CD4-positive, alpha-beta T cell treated with Interleukin-15 for 1 hour (primary cell): ENCODE measurements around the gene WASHC1.
A peak's percentile ranks its signal among the peaks of the same experiment; 100 is the strongest.
"Not testable (repeated sequence)": the region's sequence is repeated elsewhere in the genome, so short reads cannot be mapped to it uniquely, and the experiment has no call there.

Source experiments
- DNase-seq: peaks from one replicate; pipeline ENCODE4 v3.0.0-alpha.2; 2020

Gene WASHC1, protein sequence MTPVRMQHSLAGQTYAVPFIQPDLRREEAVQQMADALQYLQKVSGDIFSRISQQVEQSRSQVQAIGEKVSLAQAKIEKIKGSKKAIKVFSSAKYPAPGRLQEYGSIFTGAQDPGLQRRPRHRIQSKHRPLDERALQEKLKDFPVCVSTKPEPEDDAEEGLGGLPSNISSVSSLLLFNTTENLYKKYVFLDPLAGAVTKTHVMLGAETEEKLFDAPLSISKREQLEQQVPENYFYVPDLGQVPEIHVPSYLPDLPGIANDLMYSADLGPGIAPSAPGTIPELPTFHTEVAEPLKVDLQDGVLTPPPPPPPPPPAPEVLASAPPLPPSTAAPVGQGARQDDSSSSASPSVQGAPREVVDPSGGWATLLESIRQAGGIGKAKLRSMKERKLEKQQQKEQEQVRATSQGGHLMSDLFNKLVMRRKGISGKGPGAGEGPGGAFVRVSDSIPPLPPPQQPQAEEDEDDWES

DNA sequence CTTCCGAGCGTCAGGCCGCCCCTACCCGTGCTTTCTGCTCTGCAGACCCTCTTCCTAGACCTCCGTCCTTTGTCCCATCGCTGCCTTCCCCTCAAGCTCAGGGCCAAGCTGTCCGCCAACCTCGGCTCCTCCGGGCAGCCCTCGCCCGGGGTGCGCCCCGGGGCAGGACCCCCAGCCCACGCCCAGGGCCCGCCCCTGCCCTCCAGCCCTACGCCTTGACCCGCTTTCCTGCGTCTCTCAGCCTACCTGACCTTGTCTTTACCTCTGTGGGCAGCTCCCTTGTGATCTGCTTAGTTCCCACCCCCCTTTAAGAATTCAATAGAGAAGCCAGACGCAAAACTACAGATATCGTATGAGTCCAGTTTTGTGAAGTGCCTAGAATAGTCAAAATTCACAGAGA lies at the start of gene WASHC1:
Gene WASHC1, minus strand, starts transcription at position 101 of the 400 bp plus-strand sequence. CDS start 4,457 bp downstream, outside the sequence.
- not testable (repeated sequence) for DNase-seq

DNA sequence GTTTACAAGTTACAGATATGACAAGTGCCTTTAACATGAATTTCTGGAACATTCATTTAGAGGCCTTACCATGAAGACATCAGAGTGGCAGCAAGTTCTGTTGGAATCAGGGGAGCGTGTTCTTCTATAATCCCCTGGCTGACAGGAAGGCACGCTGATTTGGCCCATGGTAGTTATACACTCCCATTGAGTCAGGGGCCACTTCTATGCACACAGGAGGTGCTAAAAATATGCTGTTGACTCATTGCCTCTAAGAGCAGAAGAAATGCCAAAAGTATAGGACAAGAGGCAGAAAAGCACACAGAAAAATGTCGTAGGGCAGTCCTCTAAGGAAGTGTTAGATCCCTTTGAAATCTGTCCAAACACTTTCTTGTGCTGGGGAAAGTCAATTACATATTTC lies 49.1 kb upstream of the WASHC1 start:
- not testable (repeated sequence) for DNase-seq

DNA sequence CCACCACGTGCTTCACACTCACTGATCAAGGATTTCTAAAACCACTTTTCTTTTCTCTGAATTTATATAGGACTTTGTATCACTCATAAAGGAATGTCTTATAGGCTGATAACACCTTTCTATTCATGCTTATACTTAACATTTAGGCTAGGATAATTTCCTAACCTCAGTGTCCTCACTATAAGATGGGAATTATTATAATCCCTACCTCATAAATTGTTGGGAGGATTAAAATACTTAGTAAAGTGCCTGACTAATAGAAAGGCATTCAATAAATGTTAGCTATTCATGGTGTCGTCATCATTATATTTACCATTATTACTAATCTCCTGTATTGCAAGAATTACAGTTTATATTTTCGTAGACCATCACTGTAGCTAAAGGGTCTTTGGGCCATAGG lies 47.1 kb upstream of the WASHC1 start:
- not testable (repeated sequence) for DNase-seq

DNA sequence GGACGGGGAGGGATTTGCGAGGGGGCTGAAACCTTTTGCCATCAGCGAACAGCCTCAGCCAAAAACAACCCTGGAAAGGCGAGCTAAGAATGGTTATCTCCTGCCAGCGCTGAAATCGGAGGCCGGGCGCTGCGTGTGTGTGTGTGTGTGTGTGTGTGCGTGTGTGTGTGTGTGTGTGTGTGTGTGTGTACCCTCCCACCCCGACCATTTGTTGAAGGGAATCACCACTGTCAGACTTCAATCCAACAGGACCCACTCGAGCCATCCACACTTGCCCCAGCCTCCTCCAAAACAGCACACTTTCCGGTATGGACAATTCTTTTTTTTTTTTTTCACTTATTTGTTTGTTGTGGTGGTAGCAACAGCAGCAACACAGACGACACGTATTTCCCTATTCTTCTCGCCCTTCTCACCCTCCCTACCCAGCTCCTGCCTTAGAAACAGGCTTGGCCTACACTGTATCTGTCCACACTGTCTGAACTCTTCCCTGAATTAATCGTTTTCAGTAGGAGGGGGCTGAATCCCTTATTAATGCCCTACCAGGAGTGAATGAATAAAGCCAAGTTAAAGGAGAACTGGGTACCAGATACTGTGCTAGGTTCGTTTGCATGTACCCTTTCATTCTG lies 44.8 kb upstream of the WASHC1 start:
- DNase-seq, result not testable (repeated sequence)

DNA sequence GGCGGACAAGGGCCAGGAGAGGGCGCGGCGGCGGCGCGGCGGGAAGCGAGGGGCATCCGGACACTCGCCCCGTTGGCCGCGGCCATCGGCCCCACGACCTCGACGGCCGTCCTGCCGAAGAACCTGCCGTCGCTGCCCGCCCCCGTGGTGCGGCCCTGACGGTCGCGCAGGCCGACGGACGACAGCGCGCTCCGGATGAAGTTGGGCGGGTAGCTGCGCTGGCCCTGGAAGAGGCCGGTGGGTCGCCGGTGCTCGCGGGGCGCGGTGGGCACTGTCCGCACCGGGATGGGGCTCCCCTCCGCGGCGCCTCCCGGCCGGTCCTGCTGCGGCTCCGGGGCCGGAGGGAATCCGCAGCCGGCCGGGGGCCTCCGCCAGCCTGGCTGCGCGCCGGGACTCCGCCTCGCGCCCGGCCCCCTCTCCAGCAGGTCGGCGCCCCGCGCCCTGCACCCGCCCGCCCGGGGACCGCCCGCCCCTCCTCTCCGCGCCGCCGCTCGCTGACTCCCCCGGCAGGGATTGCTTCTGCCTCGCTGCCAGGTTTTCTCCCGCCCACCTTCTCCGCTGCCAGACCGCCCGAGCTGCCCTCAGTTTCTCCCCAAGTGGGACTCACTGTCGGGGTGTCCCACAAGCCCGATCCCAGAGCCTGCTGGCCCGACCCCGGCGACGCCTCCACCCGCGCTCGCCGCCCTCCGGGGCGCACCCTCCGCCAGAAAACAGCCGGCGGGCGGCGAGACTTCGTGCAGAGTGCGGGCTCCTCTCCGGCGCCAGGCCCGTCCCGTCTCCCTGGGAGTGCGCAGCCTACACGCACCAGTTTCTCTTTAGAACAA lies 44.0 kb upstream of the WASHC1 start:
- DNase-seq, result not testable (repeated sequence)

DNA sequence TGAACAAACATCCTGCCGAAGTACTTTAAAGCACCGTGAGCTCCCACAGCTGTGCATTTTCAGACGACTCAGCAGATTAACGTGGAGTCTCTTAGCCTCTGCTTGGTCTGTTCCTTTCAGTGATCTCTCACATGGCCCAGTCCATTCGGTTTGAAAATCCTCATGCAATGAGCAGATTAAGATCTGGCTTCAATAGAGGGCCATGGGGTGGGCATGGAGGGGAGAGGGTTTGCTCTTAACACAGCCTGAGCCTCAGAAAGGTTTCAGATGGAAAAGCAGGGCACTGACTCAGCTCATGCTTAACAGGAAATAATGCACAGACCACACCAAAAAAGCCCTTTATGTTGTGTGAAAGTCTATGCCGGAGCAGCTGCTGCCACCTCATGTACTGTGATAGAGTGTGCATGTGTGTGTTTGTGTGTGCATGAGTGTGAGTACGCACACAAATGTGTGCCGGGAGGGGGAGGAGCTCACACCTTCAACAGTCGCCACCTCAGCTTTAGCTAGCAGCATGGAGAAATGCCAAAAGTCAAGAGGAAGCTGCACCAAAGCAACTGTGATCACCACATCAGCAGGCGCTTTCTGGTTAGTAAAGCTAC lies 33.9 kb upstream of the WASHC1 start:
- peak; percentile 68 for DNase-seq

DNA sequence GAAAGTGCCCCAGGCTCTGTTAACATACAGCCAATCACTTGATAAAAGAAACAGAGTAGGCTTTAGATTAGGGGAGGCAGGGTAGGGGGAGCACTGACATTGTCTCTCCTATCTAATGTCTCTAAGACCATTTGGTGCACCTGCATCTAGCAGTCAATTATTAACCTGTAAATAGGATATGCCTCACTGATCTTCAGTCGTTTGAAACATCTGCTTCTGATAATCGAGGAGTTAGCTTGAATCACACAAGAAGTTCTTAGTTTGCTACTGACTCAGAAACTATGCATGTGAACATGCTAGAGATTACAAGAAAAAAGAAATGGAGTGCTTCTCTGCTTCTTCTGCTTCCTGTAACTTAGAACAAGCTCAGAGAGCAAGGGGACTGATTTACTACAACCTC lies 23.4 kb upstream of the WASHC1 start:
- not testable (repeated sequence) for DNase-seq

DNA sequence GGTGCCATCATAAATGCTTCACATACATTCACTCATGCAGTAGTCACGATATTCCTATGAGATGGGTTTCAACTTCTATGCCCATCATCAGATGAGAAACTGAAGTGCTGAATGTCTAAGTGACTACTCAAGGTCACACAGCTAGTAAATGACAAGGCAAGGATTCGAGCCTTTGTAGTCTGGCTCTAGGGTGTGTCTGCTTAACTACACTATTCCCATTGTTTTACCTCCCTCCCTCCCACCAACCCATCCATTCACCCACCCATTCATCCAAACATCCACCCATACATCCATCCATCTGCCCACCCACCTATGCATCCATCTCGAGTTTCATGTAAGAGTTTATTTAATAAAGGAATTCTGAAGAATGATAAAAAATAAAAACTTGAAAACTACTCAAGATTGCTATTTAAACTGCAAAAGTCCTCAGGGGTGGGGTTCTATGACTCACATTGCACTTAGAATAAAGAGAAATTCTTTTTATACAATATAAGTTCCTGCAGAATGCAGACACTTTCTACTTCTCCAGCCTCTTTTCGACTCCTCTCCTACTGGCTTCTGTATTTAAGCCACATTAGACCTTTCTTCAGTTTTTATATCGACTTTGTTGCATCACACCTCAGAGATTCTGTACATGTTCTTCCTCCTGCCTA lies 19.1 kb upstream of the WASHC1 start:
- DNase-seq, result not testable (repeated sequence)

DNA sequence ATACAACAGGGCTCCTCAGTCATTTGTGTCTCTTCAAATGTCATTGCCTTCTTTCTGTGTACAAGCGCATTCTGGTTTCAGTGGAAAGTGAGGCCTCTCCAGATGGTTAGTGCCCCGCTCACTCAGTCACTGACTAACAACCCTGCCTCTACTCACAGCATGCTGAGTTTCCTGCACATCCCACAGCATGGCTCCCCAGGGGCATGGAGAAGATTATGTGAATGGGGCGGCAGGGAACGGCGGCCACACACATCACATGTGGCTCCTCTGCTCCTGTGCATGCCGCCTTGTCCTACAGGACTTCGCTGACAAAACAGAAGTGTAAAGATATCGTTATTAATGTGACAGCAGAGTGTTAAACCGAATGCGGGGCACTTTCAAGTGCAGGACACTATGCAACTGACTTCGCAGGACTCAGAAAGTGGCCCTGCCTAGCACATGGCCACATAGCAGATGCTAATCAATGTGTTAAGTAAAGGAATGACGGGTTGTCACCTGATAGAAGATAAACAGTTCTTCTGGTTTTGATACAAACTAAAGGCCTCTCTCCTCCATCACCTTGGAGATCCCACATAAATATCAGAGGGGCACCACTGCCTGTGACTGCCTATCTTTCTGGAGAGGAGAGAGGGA lies 17.5 kb upstream of the WASHC1 start:
- DNase-seq, result not testable (repeated sequence)

DNA sequence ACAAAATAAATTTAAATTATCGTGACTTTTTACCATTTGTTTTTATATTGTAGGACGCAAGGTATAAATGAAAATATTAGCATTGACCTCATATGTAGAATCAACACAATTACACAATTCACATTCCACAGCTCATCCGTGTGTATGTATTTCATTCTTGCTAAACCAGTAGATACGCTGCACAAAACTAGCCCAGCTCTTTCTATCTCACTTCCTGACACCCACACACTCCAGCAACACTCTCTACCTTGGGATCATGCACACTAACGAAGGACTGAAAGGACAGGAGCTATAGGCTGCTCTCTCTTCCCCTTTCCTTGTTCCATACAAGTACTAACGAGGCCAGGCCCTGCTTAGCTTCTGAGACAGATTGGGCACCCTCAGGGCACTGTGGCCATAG lies 16.9 kb upstream of the WASHC1 start:
- DNase-seq, result not testable (repeated sequence)

DNA sequence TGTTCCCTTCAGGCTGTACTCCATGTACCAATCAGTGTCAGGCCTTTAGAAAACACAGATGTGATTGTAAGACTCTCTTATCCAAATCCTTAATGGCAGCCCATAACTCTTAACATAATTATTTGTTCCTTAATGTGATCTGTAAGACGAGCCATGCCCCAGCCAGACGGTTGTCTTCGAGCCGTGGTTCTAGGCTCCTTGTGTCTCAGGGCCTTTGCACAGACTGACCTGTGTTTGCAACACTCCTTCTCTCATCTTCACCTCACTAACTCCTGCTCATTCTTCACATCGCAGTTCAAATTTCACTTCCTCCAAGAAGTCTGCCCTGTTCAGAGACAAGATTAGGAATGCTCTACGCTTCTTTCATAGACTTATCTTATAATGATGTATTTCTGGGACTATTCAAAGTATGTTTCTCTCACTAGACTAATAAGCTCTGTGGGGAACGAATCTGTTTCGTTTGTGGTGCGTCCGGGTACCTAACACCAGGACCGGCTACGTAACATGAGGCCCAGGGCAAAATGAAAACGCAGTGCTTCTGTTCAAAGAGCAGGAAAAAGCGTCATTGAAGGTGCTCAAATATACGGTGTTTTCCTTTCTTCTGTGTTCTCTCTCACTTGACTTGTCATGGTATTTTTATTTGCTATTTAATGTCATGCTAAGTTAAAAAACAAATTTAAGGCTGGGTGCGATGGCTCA lies 16.1 kb upstream of the WASHC1 start:
- not testable (repeated sequence) for DNase-seq

DNA sequence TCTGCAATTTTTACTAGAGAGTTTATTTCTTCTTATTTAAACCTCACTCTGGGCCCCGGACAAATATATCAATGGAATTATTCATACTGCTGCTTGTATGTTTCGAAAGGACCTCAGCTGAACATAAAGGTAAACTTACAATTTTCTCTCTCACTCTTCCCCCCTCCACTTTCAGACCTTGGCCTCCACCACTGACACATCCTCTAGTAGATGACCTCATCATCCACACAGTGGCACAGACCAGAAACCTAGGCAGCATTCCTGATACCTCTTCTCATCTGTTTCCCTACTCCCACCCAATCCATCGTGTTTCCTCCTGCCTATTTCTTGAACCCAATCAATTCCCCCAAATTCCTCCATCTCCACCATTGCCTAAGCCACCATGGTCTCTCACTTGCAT lies 15.2 kb upstream of the WASHC1 start:
- DNase-seq, result not testable (repeated sequence)

DNA sequence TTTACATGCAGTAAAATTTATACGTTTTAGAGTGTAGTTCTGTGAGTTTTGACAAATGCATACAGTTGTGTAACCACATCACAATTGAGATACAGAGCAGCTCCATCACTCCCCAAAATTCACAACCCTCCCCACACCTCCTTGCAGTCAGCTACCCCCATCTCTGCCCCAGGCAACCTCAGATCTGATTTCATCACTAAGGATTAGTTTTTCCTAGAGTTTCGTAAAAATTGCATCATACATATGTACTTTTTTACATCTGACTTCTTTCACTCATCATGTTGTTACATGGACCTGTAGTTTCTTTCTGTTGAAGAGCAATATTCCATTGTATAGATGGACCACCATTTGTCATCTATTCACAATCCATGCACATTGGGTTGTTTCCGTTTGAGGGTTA lies 14.4 kb upstream of the WASHC1 start:
- DNase-seq, result not testable (repeated sequence)

DNA sequence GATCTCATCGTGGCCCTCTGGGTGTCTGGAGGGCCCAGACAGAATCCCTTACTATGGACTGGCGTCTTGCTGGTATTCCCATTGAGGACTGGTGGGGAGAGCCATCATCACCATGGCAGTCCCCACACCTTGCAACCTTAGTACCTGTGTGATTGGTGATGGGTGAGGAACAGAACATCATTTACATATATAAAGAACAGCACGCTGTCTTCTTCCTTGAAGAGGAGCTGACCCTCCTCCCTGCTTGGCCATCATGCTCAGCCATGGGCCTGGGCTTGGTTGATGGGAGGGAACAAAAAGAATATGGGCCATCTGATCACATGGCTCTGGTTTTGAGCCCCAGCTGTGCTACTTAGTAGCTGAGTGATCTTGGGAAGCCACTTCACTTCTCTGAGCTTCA lies 13.9 kb upstream of the WASHC1 start:
- DNase-seq, result not testable (repeated sequence)

DNA sequence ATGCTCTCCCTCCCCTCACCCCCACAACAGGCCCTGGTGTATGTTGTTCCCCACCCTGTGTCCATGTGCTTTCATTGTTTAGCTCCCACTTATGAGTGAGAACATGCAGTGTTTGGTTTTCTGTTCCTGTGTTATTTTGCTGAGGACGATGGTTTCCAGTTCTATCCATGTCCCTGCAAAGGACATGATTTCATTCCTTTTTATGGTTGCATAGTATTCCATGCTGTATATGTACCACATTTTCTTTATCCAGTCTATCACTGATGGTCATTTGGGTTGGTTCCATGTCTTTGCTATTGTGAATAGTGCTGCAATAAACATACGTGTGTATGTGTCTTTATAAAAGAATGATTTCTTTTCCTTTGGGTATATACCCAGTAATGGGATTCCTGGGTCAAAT lies 12.6 kb upstream of the WASHC1 start:
- not testable (repeated sequence) for DNase-seq

DNA sequence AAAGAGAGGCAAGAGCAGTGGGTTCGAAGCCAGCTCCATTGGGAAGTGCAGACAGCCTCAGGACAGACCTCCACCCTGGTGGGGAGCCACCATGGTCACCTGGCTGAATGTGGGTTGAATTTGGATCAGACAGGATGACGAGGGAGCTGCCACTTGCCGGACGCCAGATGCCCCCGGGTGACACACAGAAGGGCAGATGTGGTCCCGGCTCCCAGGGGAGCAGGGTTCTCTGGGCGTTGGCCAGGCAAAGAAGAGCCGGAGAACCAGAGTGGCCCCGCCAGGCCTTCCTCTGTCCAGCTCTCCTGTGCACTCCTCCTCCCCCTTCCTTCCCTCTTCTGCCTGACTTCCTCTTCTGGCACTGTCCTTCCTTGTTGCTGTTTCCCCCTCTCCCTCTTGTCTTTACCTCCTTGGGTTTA lies 12.0 kb upstream of the WASHC1 start:
- DNase-seq, result peak; percentile 16

DNA sequence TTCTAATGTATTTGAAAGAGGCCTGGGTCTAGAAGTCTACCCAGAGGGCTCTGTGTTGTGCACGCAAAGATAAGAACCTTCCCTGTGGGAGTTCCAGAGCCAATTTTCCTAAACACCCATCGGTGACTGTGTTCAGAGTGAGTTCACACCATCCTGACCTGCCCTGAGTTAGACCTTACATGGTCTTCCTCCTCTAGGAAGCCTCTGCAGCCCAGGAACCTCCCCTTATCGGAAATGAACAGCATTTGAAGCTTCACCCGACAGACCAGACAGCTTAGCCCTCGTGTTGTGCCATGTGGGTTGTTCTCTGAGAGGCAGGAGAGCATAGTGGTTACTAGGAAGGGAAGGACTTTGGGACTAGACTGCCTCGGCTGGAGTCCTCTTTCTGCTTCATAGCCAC lies 3.1 kb upstream of the WASHC1 start:
- DNase-seq, result not testable (repeated sequence)

DNA sequence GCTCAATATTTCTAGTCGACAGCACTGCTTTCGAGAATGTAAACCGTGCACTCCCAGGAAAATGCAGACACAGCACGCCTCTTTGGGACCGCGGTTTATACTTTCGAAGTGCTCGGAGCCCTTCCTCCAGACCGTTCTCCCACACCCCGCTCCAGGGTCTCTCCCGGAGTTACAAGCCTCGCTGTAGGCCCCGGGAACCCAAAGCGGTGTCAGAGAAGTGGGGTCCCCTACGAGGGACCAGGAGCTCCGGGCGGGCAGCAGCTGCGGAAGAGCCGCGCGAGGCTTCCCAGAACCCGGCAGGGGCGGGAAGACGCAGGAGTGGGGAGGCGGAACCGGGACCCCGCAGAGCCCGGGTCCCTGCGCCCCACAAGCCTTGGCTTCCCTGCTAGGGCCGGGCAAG lies 481 bp downstream of the WASHC1 start:
- DNase-seq, result not testable (repeated sequence)

DNA sequence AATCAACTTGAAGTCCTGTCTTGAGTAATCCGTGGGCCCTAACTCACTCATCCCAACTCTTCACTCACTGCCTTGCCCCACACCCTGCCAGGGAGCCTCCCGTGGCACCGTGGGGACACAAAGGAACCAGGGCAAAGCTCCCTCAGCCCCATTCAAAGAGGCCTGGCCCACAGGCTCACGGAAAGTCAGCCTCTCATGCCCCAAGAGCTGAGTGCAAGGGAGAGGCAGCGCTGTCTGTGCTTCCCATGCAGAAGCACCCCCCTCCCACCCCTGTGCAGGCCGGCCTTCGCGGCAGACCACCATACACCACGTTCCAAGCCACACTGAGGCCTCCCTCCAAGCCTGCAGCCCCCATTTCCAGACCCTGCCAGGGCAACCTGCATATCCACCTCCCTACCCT lies 7.6 kb downstream of the WASHC1 start:
- DNase-seq, result not testable (repeated sequence)

DNA sequence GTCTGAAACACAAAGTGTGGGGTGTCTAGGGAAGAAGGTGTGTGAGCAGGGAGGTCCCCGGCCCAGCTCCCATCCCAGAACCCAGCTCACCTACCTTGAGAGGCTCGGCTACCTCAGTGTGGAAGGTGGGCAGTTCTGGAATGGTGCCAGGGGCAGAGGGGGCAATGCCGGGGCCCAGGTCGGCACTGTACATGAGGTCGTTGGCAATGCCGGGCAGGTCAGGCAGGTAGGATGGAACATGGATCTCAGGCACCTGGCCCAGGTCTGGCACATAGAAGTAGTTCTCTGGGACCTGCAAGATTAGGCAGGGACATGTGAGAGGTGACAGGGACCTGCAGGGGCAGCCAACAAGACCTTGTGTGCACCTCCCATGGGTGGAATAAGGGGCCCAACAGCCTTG lies 12.4 kb downstream of the WASHC1 start:
- not testable (repeated sequence) for DNase-seq
